Tibial nerve (tissue), 4 donors: ENCODE results near the gene CBL. TPM values are rescaled to one million over a fixed set of nuclear protein-coding genes. Genes with fewer than 3 reads are reported as not detected.
"Not testable (repeated sequence)": the region's sequence is repeated elsewhere in the genome, so short reads cannot be mapped to it uniquely, and the experiment has no call there.

Experiments used
- DNase-seq, 2 donors: peaks; one replicate each; pipeline ENCODE4 v3.0.0-alpha.2; 2019; ENCODE audit warnings: low spot score in 2 of 2
- H3K27ac ChIP-seq, 4 donors: fragments of 200-600 bp; sonication (generic) in 3 of 4; one replicate each; pipeline ENCODE4 v1.5.1; 2017 to 2019; ENCODE audit warnings: mild to moderate bottlenecking in 1 of 4
- H3K27me3 ChIP-seq, 2 donors: fragments of 200-600 bp; sonication (generic) in 1 of 2; one replicate each; pipeline versions ENCODE4 v1.5.1 to v1.6.0; 2017 to 2019
- H3K36me3 ChIP-seq, 3 donors: fragments of 200-600 bp; sonication (generic); one replicate each; pipeline ENCODE4 v1.5.1; 2018 to 2019
- H3K4me1 ChIP-seq, 4 donors: fragments of 200-600 bp; sonication (generic) in 3 of 4; one replicate each; pipeline ENCODE4 v1.5.1; 2017 to 2019
- H3K4me3 ChIP-seq, 4 donors: fragments of 200-600 bp; sonication (generic) in 3 of 4; one replicate each; pipeline ENCODE4 v1.5.1; 2017 to 2019; ENCODE audit warnings: mild to moderate bottlenecking in 1 of 4, moderate library complexity in 1 of 4
- H3K9me3 ChIP-seq, 4 donors: fragments of 200-600 bp; sonication (generic) in 3 of 4; one replicate each; pipeline ENCODE4 v1.5.1; 2017 to 2019
- EP300 ChIP-seq, 2 donors: sonication (generic); formaldehyde crosslinking; IDR thresholded peaks; one replicate each; pipeline ENCODE4 v1.6.1; 2017; ENCODE audit warnings: antibody characterized with exemption in 2 of 2, mild to moderate bottlenecking in 1 of 2
- POLR2A ChIP-seq, 2 donors: fragments of 450-650 bp; IDR thresholded peaks; one replicate each; pipeline ENCODE4 v1.6.1; 2017; ENCODE audit warnings: antibody characterized with exemption in 2 of 2, mild to moderate bottlenecking in 2 of 2, moderate library complexity in 2 of 2
- WGBS, 2 donors: methylation state at CpG; one replicate each; pipeline ENCODE4 v1.1.5; 2018; 5-methylcytosine and 5-hydroxymethylcytosine counted together
- total RNA-seq, 4 donors: library from RNA; depleted of rRNA; stranded (reverse); fragments of >200 nt; gene quantifications; one replicate each; pipeline ENCODE4 v1.1.0, GENCODE V29; 2016
- TF ChIP-seq, protein P1 (sequence below), 5 experiments: fragments of 200-600 bp in 3 of 5; fragments of 450-650 bp in 2 of 5; sonication (generic) in 3 of 5; IDR thresholded peaks; one replicate each; pipeline ENCODE4 v1.5.1; 2016 to 2019; ENCODE audit warnings: antibody characterized with exemption in 5 of 5, mild to moderate bottlenecking in 3 of 5, moderate library complexity in 2 of 5

CBL gene
- total RNA-seq, 4 donors from 2014 or later: 14.2 to 19.2 (median 16.0) TPM

DNA sequence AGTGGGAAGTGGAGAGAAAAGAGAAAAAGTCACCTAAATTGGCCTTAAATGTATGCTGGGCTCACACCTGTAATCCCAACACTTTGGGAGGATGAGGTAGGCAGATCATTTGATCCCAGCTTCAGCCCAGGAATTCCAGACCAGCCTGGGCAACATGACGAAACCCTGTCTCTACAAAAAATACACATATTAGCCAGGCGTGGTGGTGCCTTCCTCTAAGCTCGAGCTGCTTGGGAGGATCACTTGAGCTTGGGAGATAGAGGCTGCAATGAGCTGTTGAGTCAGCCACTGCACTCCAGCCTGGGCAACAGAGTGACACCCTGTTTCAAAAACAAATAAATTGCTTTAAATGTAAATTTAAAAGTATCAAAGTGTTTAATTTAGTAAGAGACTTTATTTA lies 3.9 kb downstream of the CBL start:
- no peak overlapping the region for H3K4me3 ChIP-seq
- TF ChIP-seq, protein P1, sequence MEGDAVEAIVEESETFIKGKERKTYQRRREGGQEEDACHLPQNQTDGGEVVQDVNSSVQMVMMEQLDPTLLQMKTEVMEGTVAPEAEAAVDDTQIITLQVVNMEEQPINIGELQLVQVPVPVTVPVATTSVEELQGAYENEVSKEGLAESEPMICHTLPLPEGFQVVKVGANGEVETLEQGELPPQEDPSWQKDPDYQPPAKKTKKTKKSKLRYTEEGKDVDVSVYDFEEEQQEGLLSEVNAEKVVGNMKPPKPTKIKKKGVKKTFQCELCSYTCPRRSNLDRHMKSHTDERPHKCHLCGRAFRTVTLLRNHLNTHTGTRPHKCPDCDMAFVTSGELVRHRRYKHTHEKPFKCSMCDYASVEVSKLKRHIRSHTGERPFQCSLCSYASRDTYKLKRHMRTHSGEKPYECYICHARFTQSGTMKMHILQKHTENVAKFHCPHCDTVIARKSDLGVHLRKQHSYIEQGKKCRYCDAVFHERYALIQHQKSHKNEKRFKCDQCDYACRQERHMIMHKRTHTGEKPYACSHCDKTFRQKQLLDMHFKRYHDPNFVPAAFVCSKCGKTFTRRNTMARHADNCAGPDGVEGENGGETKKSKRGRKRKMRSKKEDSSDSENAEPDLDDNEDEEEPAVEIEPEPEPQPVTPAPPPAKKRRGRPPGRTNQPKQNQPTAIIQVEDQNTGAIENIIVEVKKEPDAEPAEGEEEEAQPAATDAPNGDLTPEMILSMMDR (IDR thresholded peaks at IDR 0.05): no peak
- TF ChIP-seq POLR2A (IDR thresholded peaks at IDR 0.05) (no peak), EP300 (IDR thresholded peaks at IDR 0.05) (no peak)
- whole genome bisulfite sequencing, 2 donors: 81 to 84% methylated on average over 3 of the region's 3 CpGs
- no peaks in the 10 kb centered on the region for H3K36me3 ChIP-seq
- peaks cover 0 to 42% (median 9%) of the 10 kb centered on the region in 4 donors for H3K4me1 ChIP-seq
- H3K27ac ChIP-seq: no peak overlapping the region
- no peaks in the 10 kb centered on the region for H3K9me3 ChIP-seq
- H3K27me3 ChIP-seq: no peaks in the 10 kb centered on the region
- no peak for DNase-seq

DNA sequence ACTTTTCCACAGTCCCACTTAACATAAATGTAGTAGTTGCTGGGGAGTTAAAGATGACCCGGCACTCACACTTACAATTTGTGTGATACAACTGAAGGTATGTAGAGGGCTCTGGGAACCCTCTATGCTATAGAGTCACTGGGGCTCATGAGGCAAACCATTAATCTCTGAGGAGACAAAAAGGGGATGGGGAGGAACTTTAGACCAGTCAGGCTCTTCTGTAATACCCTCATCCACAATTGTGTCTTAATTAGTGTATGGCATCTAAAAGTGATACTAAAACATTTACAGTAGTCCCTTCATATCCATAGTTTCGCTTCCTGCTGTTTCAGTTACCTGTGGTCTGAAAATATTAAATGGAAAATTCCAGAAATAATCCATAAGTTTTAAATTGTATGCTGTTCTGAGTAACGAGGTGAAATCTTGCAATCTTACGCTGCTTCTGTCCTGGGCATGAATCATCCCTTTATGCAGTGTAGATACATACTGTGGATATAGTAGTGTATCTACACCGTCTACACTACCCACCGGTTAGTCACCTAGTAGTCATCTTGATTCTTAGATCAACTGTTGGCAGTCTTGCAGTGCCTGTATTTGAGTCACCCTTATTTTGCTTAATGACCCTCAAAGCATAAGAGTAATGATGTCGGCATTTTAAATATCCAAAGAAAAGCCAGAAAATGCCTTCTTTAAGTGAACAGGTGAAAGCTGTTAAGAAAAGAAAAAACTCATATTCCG lies 12.2 kb downstream of the CBL start:
- 80 to 83% methylated on average over 8 of the region's 8 CpGs for WGBS, 2 donors
- Histone ChIP-seq H3K4me1 (peaks cover 0 to 16% (median 13%) of the 10 kb centered on the region in 4 donors), H3K4me3 (no peak overlapping the region), H3K36me3 (peaks cover 0 to 4% (median 0%) of the 10 kb centered on the region in 3 donors), H3K27me3 (no peaks in the 10 kb centered on the region), H3K9me3 (no peaks in the 10 kb centered on the region), H3K27ac (no peak overlapping the region)
- TF ChIP-seq POLR2A (IDR thresholded peaks at IDR 0.05): no peak
- TF ChIP-seq, protein P1 (IDR thresholded peaks at IDR 0.05): no peak
- TF ChIP-seq EP300 (IDR thresholded peaks at IDR 0.05): no peak
- DNase-seq: no peak

DNA sequence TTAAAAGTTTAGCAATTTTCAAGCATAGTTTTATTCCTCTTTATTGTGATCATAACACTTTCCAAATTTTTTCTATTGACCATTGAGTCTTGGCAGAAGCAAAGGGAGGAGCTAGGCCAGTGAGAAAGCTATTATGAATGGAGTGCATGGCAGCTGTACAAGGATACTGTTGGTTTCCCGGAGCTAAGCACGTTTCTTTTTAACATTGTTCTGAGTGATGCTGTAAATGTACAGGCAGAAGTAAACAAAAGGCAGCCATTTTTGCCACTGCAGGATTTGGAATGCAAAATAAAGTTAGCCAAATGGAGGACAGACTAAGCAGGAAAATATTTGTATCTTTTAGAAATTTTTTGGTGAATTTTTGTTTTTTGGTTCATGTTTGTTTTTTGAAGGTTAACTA lies 16.2 kb downstream of the CBL start:
- TF ChIP-seq POLR2A (IDR thresholded peaks at IDR 0.05): no peak
- no peak for TF ChIP-seq EP300 (IDR thresholded peaks at IDR 0.05)
- TF ChIP-seq, protein P1 (IDR thresholded peaks at IDR 0.05): no peak
- 6 to 7% methylated on average over 2 of the region's 2 CpGs for WGBS, 2 donors
- H3K4me3 ChIP-seq: no peak overlapping the region
- H3K36me3 ChIP-seq: no peaks in the 10 kb centered on the region
- no peaks in the 10 kb centered on the region for H3K9me3 ChIP-seq
- no peaks in the 10 kb centered on the region for H3K27me3 ChIP-seq
- no peak for DNase-seq
- peak overlapping the region in 2 of 4 donors; percentile 32 to 70 for H3K27ac ChIP-seq
- peaks cover 0 to 15% (median 13%) of the 10 kb centered on the region in 4 donors for H3K4me1 ChIP-seq

DNA sequence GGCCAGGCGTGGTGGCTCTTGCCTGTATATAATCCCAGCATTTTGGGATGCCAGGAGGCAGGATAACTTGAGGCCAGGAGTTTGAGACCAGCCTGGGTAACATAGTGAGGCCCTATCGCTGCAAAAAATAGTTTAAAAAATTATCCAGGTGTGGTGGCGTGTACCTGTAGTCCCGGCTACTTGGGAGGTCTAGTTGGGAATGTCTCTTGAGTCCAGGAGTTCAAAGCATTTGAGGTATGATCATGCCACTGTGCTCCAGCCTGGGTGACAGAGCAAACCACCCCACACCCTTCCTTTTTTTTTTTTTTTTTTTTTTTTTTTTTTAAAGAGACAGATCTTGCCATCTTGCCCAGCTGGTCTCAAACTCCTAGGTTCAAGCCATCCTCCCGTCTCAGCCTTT lies 16.8 kb downstream of the CBL start:
- no peak overlapping the region for H3K4me3 ChIP-seq
- H3K4me1 ChIP-seq: peaks cover 0 to 15% (median 13%) of the 10 kb centered on the region in 4 donors
- TF ChIP-seq EP300 (IDR thresholded peaks at IDR 0.05): no peak
- peak overlapping the region in 2 of 4 donors; percentile 32 to 70 for H3K27ac ChIP-seq
- no peaks in the 10 kb centered on the region for H3K27me3 ChIP-seq
- DNase-seq: no peak
- 89 to 91% methylated on average over 5 of the region's 5 CpGs for WGBS, 2 donors
- H3K9me3 ChIP-seq: no peaks in the 10 kb centered on the region
- no peaks in the 10 kb centered on the region for H3K36me3 ChIP-seq

DNA sequence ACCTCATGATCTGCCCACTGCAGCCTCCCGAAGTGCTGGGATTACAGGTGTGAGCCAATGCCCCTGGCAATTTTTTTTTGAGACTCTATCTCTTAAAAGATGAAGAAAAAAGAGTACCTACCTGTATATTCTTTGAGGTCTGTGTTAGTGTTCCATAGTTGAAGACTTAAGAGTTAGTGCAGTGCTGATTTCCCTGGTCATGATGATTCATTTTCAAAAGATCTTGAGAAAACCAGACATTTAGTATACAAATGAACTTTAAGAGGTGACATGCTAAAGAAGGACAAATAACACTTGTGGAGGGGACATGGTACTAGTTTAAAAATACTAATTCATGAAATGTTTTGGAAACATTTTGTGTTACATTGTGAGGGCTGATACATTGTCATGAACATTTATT lies 17.7 kb downstream of the CBL start:
- TF ChIP-seq POLR2A (IDR thresholded peaks at IDR 0.05) (no peak), EP300 (IDR thresholded peaks at IDR 0.05) (no peak)
- TF ChIP-seq, protein P1 (IDR thresholded peaks at IDR 0.05): no peak
- Histone ChIP-seq H3K4me3 (no peak overlapping the region), H3K36me3 (no peaks in the 10 kb centered on the region), H3K4me1 (peaks cover 0 to 15% (median 10%) of the 10 kb centered on the region in 4 donors), H3K27me3 (no peaks in the 10 kb centered on the region), H3K27ac (peak overlapping the region in 1 of 4 donors; percentile 49), H3K9me3 (no peaks in the 10 kb centered on the region)
- 95 to 100% methylated on average over 1 of the region's 1 CpG for WGBS, 2 donors
- DNase-seq: no peak

DNA sequence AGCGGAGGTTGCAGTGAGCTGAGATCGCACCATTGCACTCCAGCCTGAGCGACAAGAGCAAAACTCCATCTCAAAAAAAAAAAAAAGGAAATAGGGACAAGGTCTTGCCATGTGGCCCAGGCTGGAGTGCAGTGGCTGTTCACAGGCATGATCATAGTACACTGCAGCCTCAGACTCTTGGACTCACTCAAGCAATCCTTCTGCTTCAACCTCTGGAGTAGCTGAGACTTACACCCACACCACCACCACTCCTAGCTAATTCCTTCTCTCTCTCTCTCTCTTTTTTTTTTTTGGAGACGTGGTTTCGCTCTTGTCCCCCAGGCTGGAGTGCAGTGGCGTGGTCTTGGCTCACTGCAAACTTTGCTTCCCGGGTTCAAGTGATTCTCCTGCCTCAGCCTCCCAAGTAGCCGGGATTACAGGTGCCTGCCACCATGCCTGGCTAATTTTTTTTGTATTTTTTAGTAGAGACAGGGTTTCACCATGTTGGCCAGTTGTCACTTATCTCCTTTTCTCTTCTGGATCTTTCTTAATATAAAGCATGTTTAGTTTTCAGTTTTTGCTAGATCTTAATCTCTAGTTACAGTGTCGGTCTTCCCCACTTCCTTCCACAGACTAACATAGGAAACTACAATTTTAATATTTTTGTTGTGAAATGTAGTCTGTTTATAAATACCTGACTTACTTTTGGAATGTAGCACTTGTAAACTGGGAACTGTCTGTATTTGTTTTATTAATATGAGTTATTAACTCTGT lies 22.6 kb downstream of the CBL start:
- H3K27ac ChIP-seq, H3K9me3 ChIP-seq, DNase-seq, H3K4me1 ChIP-seq, H3K4me3 ChIP-seq, H3K27me3 ChIP-seq: not testable (repeated sequence)
- WGBS, 2 donors: 90 to 93% methylated on average over 9 of the region's 9 CpGs
- H3K36me3 ChIP-seq: peaks cover 0 to 13% (median 0%) of the 10 kb centered on the region in 3 donors
